GM12875 (cell line): ENCODE data around the gene P2RY4.

Experiments used
- H3K4me3 ChIP-seq: one replicate; pipeline ENCODE4 v1.5.1; 2011; ENCODE audit warnings: low read depth, low read length, control low read depth
- CTCF ChIP-seq: IDR thresholded peaks from 2 replicates; pipeline ENCODE4 v1.5.1; 2011; ENCODE audit warnings: low read depth, mild to moderate bottlenecking, control low read depth, inconsistent platforms, low read length, moderate library complexity, borderline replicate concordance; ENCODE audit not compliant: insufficient read depth

Gene P2RY4

DNA sequence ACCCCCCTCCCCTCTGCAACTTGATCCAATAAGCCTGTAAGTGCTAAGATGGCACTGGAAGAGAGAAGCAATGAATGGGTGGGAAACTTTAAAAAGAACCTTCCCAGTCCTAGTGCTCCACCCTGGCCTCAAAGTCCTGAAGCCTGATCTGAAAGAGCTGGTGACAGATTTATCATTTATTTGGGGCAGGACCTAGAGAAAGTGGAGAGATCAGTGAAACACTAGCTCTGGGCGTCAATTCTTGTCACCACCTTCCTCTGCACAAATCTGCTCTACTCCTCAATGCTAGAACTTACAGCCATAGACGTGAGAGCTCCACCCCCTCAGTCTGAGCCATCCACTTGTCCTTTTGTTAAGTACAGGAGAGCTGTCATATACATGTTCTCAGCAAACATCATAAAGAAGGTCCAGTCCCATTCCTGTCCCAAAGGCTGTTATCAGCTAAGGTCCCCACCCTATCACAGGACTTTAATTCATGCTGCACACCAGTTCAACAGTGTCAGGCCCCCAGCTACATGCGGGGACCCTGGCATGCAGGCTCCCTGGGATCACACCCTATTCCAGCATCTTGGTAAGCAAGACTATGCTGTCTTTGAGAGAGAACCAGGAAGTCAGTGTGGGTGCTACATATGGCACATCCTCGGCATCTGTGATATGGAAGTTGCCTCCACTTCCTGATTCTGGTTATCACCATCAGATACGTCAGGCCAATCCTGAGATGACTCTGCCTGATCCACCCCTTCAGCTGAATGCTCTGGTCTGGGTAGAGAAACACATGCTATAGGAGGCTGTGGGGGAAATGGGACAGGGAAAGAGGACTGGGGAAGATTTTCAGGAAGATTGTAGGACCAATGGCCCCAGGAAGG lies 2.3 kb downstream of the P2RY4 start:
- H3K4me3 ChIP-seq = no peak overlapping the region
- no peak for TF ChIP-seq CTCF

- TF ChIP-seq CTCF = no peak
- H3K4me3 ChIP-seq = no peak overlapping the region
Measured at GRCh38 chrX:70255452-70255851, 4.6 kb downstream of the P2RY4 start.

DNA sequence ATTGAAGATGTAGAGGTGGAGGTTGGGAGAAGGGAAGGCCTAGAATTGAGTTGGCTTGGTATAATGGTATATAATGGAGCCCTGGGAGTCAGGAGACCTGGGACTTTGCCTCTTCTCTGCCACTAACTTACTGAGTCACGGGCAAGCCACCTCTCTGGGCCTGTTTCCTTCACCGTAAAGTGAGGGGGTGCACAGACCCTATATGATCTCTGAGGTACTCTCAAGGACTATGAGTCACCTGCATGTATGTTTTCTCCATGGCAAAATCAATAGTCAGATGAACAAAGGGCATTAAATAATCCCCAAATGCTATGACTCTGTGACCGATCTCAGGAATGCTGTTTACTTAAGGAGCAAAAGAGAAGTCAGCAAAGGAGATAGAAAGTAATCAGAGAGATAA lies 5.1 kb downstream of the P2RY4 start:
- H3K4me3 ChIP-seq = no peak overlapping the region
- TF ChIP-seq CTCF = no peak

DNA sequence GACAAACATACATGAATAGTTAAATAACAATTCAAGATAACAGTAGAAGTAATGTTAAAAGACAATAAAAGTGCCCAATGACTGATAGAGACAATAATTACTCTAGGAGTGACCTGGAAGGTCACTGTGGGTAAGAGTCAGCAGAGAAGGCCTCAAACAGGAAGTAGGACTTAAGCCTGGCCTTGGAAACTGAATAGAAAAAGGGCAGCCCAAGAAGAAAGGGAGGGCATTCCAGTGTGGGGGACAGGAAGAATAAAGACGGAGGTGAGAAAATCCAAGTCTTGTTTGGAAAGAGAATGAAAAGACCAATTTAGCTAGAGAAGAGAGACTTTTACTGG lies 6.0 kb downstream of the P2RY4 start:
- no peak for TF ChIP-seq CTCF
- no peak overlapping the region for H3K4me3 ChIP-seq

DNA sequence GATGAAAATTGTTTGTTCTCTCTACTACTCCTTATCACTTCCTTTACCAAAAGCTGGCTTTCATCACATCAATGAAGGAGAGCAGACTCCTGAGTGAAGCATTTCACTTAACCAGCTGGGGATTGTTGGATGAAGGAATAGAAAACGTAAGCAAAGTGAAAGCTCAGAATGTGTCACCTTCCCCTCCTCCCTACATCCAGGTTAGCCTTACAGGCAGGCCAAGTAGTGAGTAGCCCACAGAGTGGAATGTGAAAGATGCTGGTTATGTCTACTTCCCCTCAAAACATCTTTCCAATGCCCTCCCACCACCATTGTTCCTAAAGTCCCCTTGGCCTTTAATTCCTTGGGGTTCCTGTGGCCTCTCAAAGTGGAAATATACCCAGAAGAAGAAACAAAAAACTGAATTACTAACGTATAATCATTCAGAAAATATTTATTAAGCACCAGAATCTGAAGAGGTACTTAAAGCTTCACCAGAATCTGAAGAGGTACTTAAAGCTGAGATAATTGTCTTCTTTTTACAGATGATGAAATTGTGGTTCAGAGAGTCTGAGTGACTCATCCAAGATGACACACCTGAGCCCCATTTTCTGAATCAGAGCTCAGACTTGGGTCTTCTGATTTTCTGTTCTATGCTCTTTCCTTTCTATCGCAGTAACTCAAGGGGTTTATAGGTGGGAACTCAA lies 6.5 kb downstream of the P2RY4 start:
- TF ChIP-seq CTCF = no peak
- no peak overlapping the region for H3K4me3 ChIP-seq

DNA sequence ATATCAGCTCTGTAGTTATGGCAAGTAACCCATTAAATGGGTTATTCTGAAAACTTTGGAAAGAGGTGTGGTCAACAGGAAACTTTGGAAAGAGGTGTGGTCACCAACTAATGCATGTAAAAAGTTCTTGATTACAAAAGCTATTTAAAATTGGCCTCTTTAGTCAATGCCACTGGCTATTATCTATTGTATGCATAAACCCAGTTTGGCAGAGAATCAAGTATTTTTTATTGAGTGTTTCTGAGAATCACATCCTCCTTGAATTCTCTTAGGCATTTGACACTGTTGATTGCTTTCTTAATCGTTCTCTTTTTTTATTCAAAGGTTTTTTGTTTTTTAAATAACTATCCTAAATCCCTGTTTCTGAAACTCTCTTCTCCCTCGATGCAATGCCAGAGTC lies 7.5 kb downstream of the P2RY4 start:
- H3K4me3 ChIP-seq = no peak overlapping the region
- TF ChIP-seq CTCF = no peak

DNA sequence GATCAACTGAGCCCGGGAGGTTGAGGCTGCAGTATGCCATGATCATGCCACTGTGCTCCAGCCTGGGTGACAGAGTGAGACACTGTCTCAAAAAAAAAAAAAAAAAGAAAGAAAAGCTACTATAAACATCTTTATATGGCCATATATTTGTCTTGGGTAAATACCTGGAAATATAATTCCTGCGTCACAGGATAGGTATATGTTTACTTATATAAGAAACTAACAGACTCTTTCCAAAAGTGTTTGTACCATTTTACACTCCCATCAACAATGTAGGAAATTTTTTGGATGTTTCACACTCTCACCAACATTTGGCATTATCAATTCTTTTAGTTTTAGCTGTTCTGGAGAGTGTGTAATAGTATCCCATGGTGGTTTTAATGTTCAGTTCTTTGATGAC lies 12.8 kb downstream of the P2RY4 start:
- H3K4me3 ChIP-seq = no peak overlapping the region
- TF ChIP-seq CTCF = no peak
